ENCODE data around the gene PLCB4. TPM values are rescaled to one million over a fixed set of nuclear protein-coding genes. Genes with fewer than 3 reads are reported as not detected.

The PLCB4 gene
- total RNA-seq, 1 donor from 2014 or later, result 20.5 TPM

DNA sequence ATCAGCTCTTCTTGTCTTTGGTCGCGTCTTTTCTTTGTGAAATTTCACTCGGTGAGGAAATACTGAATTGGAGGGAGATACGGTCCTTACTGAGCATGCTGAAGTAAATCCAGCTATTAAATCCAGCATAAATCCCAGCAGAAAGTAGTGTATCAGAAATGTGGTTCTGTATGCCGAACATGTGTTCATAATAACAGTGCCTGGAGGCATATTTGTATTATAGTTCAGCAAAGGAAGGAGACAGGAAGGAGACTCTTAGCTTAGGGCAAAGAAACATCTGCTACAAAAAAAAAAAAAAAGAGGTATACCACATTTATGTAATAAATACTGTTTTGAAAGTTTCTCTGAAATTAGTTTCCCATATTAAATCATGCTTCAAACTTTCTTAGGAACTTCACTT, 211.8 kb downstream of the PLCB4 start:
- DNase-seq (ENCODE audit: low spot score), result no peak
- intact Hi-C loops (cut with DNase I), result loop anchor here (2.0 kb wide), 1 partner anchor 20 kb away; no protein-coding TSS in a partner anchor

DNA sequence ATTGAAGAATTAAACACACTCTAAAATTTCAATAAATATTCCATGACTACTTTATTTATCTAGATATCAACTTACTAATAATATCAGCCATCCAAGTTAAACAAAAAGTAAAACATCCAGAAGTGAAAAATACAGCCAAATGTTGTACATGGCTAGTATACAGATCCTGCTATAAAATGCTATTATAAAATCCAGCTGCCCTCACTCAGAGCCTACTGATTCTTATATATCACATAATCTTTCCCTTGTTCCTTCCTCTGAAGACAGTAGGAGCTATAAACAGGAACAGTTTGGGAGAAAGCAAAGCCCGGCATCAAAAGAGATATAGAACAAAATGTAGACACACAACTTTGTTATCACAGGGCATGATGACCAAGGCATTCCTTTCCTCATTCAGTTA, 212.9 kb downstream of the PLCB4 start:
- no peak for DNase-seq (ENCODE audit: low spot score)
- intact Hi-C loops (cut with DNase I), result loop anchor here (2.0 kb wide), 1 partner anchor 19 kb away; no protein-coding TSS in a partner anchor

DNA sequence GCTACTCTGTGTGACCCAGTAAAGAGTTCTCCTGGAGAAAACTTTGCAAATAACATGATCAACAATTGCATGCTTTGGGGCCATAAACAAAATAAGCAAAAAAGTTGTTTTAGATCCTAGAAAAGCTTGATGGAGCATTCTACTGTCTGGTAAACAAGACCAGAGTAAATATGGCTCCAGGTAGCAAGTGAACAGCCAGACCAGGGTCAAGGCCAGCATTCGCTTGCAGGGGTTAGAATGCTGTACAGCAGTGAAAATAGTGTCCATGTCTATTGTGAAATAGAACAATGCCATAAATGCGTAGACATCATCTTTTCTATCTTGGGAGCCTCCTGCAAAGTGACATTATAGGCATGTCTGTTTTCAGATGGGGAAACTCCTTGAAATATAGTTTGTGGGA, 216.7 kb downstream of the PLCB4 start:
- DNase-seq (ENCODE audit: low spot score), result no peak
- intact Hi-C loops (cut with DNase I), result no loop called here

DNA sequence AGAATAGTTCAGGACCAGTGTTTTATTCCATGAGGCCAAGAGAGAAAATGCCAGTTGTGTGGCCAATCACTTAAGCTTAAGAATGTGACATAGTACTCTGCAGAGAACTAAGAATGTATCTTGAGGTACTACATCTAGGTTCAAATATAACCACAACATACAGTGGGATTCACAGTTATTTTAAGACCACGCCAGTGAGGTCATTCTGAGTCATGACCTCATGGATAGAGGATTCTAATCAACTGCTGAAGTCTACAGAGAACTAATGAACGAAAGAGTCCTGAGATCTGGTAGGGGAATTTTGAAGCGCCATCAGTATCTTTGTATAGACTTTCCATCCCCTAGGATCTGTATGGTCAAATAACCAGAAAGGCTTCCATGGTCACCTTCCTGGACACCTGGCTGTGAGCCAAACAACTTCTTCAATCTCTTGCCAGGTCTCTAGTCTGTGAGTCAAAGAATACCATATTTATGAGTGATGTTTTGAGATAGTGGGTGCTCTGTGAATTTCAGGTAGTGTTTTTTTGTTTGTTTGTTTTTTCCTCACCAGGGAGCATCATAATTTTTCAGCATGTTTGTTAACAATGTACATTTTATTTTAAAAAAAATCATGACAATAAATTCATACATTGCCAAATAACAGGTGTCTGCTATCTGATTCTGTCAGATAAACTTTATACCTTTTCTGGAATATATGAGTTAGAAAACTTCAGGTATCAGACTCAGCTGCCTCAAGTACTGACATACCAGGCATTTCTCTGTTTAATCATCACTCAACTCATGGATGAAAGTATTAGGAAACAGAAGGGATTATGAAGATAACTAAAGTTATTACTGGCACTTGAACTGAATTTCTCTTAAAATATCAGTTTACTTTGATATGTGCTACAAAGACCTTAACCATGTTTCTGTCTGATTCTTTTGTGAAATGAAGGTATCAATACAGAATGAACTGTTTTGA, 217.9 kb downstream of the PLCB4 start:
- intact Hi-C loops (cut with DNase I), result no loop called here
- DNase-seq (ENCODE audit: low spot score), result no peak

DNA sequence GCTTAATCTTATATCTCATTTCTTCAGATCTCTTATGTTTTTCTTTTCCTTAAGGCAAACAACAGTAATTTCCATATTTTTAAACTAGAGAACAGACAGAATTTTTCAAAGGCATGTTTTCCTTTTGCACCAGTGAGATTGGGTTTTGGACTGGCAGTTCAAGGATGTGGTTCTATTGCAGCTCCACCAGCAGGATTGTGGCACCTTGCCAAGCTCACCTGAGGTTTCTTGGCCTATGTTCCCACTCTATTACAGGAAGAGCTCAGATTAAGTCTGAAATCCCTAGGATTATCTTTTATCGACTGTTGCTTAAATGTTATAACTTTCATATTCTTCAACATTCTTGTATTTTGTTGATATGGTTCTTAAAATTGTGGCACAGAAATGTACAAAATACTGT, 218.9 kb downstream of the PLCB4 start:
- intact Hi-C loops (cut with DNase I), result no loop called here
- no peak for DNase-seq (ENCODE audit: low spot score)

DNA sequence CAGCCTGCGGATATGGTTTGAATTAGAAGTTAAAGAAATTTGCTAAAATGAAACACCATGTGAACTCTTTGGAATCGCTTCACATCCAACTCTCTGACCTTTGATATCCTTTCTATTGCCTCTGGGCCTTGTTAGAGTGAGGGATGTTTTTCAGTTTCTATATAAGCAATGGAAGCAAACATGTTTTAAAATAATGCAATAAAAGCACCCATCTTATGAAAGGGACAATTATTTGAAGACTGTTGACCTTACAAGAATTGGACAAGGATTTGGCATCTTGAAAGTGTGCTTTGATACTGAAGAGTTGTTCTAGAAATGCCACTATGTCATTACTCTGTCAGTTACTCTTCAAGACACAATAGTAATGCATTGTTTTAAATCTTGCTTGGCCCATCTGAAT, 221.4 kb downstream of the PLCB4 start:
- intact Hi-C loops (cut with DNase I), result no loop called here
- DNase-seq (ENCODE audit: low spot score), result no peak

DNA sequence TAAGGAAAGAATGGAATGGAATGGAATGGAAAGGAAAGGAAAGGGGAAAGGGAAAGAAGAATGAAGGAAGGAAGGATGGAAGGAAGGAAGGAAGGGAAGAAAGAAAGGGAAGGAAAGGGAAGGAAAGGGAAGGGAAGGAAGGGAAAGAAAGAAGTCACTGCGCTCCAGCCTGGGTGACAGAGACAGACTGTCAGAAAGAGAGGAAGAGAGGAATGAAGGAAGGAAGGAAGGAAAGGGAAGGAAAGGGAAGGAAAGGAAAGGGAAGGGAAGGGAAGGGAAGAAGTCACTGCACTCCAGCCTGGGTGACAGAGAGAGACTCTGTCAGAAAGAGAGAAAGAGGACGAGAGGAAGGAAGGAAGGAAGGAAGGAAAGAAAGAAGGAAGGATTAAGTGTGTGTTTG, 224.3 kb downstream of the PLCB4 start:
- no peak for DNase-seq (ENCODE audit: low spot score)
- intact Hi-C loops (cut with DNase I), result no loop called here

DNA sequence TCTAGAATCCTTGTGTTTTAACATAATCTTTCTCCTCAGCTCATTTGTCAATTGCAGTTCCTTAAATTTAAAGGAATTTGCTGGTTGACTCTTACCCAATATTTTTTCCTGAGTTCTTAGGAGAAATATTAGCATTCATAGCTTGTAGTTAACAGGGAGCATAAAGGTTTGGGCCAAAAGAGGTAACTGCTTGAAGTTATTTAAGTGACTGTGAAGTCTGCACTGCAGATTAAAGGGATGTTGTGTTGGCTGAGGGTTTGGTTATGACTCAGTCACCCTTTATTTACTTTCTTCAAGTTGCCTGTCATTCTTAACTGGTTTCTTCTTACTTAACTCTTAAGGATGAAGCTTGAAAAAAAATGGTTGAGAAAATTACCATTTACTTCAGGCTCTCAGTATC, 225.2 kb downstream of the PLCB4 start:
- intact Hi-C loops (cut with DNase I), result no loop called here
- no peak for DNase-seq (ENCODE audit: low spot score)

DNA sequence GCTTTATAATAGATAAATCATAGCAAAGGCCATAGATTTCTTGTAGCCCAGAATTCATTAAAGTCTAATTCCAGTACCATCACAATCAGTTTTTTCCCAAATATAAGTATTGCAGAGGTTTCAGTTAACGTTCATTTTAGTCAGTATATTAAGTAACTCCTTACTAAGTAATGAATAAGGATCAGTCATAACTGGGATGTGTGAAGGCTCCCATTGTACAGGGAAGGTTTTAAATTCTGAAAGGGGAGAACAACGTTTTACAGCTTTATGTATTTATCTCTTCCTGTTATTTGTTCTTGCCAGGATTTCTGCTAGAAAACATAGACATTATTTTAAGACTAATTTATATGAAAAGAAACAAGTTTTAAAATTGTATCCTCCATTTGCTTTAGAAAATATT, 230.0 kb downstream of the PLCB4 start:
- DNase-seq (ENCODE audit: low spot score), result no peak
- intact Hi-C loops (cut with DNase I), result no loop called here

DNA sequence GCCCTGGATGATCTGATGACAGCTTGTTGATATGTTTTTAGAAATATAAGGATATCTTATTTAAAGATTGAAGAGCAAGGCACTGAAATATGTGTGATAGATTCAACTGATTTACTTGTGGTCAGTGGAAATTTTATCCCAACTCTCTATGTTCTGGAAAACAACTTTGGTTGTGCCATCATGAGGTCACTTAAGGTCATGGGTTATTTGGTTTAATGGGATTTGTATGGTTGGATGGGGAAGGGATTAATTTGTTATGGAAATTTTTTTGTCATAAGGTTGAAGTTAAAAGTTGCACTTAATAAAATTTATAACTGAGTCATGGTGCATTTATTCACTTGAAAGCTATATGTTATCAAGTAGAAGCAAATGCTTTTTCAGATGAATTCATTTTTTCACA, 231.2 kb downstream of the PLCB4 start:
- intact Hi-C loops (cut with DNase I), result loop anchor here (2.0 to 5.0 kb wide), 2 partner anchors 19 to 42 kb away; no protein-coding TSS in a partner anchor
- no peak for DNase-seq (ENCODE audit: low spot score)

DNA sequence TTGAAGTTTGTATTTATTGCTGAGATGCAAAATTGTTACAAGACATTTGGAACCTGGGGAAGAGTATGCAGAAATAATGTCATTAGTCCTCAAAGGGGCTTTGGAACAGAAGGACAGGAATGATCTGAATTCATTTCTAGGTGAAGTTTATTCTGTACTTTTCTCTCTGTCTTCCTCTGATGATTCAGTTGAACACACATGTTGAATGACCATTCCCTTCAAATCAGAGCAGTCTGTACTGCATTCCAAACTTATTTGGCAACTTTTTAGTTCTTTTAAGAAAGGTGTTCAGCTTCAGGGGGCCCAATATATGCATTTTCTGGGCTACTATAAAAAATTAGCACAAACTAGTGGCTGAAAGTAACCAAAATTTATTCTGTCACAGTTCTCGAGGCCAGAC, 231.6 kb downstream of the PLCB4 start:
- intact Hi-C loops (cut with DNase I), result loop anchor here (2.0 to 5.0 kb wide), 2 partner anchors 20 to 42 kb away; no protein-coding TSS in a partner anchor

DNA sequence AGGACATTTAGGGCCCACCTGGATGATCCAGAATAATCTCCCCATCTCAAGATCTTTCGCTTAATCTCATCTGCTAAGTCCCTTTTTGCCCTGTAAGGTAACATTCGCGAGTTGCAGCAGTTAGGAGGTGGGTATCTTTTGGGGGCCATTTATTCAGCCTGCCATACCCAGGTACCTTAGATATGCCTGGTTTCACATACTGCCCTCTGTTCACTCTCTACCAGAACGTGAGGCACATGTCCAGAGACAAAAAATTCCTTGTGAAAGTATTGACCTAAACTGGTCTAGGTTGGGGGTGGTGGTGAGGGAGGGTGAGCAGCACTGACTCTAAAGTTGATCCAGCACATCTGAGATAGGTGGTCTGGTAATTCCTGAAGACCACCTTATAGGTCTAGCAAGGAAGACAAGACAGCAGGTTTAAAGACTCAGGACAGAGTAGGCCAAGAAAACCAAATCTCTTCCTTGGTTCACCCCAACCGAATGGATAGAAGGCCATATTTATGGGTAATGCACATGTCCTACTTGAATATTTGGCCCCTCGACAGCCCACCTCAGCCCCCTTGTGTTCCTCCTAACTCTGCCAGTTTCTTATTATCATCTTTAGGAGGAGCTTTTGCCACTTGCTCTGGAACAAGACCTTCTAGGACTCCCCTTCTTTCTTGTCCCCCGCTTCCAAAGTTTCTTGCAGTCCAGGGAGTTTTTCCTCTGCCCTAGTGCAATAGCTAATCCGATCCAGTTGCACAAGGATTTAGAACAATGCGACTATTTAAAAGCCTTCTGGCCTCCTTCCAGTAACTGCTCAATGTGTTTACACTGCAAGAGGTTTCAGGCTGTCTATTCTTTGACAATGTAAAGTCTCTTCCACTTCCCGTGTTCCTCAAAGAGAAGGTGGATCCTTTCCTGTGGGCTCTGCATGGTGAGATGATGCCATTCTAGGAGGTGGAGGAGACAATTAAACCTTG, 232.5 kb downstream of the PLCB4 start:
- intact Hi-C loops (cut with DNase I), result loop anchor here (2.0 to 5.0 kb wide), 2 partner anchors 21 to 41 kb away; no protein-coding TSS in a partner anchor
- DNase-seq (ENCODE audit: low spot score), result no peak

More for the DNA sequence above, 231.6 kb downstream of the PLCB4 start:
- DNase-seq (ENCODE audit: low spot score), result no peak

DNA sequence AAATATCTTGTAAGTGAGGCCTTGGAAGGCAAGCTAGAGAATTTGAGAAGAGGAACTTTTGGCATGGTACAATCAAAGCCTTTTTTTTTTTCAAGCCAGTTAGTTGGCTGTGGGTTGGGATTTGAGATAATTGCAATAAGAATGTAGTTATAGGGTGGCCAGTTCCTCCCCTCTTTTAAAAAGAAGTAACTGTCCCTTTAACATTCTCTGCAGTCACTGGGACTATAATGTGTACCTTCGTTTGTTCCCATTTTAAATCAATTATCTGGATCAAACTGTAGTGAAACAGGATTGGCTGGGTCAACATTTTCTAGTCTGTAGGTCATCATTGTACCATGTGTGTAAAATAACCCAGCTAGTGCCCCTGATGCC, 233.2 kb downstream of the PLCB4 start:
- no peak for DNase-seq (ENCODE audit: low spot score)
- intact Hi-C loops (cut with DNase I), result loop anchor here (5.0 kb wide), 1 partner anchor 40 kb away; no protein-coding TSS in a partner anchor

DNA sequence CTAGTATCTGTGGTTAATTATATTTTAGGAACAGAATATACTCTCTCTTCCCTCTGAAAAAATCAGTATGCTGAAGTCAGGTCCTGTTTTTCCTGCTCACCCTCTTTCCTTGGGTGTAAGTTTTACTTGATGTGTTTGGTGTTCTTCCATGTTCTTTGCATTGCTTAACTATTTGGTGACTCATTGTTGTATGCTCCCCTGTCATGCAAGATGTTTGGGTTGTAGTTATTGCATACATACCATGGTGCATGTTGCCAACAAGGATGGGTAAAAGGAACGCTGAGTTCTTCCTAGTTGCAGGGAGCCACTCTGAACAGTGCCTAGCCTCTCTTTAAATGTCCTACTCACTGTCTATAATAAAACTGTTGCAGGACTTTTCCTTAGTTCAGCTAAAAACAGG, 237.6 kb downstream of the PLCB4 start:
- intact Hi-C loops (cut with DNase I), result no loop called here
- DNase-seq (ENCODE audit: low spot score), result no peak

DNA sequence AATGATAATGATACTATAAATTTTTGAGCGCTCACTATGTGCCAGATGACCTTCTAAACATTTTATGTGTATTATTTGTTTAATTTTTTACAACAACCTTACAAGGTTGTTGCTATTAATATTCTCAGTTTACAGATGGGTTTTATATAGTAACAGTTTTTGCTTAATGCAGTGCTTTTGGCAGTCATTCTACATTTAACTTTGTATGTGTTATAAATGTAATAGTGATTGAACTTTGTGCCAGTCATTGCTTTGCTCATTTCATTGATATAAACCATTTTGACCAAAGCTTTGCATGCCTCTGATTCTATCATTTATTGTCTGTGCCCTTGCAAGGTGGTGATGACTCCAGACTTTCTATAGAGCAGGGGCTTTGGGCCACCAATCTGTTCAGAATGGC, 239.2 kb downstream of the PLCB4 start:
- no peak for DNase-seq (ENCODE audit: low spot score)
- intact Hi-C loops (cut with DNase I), result no loop called here

DNA sequence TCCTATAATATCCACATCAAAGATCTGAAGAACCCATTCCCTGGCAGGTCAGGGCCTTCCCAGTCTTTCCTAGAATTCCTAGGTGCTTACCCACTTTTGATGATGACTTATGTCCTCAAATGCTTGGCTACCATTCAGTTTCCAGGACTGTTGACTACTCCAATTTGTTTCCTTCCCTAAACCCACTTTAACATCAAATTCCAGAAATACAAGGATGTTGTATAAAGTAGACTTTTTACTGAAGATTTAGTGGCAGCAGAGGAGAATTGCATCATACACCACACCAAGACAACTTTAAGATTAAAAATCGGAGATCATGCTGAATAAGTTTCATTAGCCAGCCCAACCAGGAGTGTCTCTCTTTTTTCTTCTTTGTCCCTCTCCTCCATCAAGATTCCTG, 242.2 kb downstream of the PLCB4 start:
- DNase-seq (ENCODE audit: low spot score), result no peak
- intact Hi-C loops (cut with DNase I), result no loop called here

DNA sequence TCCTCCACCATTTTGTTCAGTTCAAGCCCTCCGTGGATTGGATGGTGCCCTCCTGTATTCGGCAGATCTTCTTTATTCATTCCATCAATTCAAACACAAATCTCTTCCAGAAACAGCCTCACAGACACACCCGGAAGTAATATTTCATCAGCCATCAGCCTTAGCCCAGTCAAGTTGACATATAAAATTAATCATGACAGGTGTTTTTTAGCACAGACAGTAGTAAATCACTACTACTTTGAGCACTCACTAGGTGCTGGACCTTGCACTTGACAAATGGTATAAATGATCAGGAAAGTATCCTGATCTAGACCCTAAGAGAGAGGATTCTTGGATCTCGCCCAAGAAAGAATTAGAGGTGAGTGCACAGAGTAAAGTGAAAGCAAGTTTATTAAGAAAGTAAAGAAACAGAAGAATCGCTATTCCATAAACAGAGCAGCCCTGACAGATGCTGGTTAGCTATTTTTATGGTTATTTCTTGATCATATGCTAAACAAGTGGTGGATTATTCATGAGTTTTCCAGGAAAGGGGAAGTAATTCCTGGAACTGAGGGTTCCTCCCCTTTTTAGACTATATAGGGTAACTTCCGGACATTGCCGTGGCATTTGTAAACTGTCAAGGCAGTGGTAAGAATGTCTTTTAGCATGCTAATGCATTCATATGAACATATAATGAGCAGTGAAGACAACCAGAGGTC, 250.9 kb downstream of the PLCB4 start:
- intact Hi-C loops (cut with DNase I), result no loop called here
- no peak for DNase-seq (ENCODE audit: low spot score)

DNA sequence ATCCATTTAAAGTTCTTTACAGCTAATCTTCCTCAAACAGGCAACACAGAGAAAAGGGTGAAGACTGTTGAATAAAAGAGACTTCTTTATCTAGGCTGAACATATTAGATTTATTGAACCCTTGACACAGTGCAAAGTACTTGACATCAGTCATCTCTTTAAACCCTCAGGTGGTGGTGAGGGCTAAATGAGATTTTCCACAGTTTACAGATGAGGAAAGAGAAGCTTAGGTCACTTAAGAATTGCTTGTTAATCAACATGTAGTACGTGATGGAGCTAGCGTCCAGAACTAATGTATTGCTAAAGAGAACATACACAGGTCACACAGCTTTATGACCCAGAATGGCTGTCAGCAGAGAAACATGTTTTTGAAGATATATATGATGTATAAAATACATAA, 252.1 kb downstream of the PLCB4 start:
- intact Hi-C loops (cut with DNase I), result no loop called here
- DNase-seq (ENCODE audit: low spot score), result no peak

DNA sequence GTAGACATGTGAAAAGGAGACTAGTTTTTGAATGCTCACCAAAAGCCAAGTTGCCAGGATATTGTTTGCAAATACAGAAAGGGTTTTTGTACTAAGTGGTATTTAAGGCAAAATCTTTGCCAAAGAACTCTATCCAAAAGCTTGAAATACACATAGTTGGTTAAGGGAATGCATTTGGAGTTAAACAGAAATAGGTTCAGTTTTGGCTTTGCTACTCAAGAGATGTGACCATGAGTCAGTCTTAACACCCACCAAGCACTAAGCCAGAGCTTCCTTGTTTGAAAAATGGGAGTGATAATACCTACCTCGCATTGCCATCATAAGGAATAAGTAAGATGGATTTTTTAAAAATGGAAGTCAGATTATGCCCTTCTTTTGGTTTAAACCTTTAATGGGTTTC, 253.8 kb downstream of the PLCB4 start:
- intact Hi-C loops (cut with DNase I), result no loop called here
- DNase-seq (ENCODE audit: low spot score), result no peak

DNA sequence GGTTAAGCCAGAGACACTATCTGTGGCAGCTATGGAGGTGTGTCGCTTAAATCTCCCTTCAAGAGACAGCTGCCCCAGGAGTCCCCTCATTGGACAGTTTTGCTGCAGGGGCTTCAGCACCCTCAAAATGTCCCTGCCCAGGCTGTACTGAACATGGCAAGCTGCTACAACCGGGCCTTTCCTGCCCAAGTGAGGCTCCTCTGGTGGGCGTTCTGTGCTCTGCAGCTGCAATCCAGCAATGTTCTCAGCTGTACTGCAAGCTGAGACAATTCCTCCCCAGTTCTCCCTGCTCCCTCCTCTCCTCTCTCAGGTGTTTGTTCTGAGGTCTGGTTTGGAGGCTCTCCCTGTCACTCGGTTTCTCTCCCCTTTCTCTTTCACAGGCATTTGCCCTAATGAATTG, 254.7 kb downstream of the PLCB4 start:
- no peak for DNase-seq (ENCODE audit: low spot score)
- intact Hi-C loops (cut with DNase I), result no loop called here
